Prostate gland (tissue), 2 donors: Measurements from ENCODE around the gene TSEN54. TPM values are rescaled to one million over a fixed set of nuclear protein-coding genes. Genes with fewer than 3 reads are reported as not detected.

Source experiments
- DNase-seq: peaks from one replicate; pipeline ENCODE4 v3.0.0-alpha.2; 2019; ENCODE audit warnings: low spot score
- H3K27ac ChIP-seq, 2 donors: fragments of 200-600 bp; sonication (generic); 2 replicates each; pipeline ENCODE4 v1.5.1; 2017 to 2019
- H3K27me3 ChIP-seq: fragments of 200-600 bp; sonication (generic); replicated peaks from 2 replicates; pipeline ENCODE4 v1.5.1; 2019; ENCODE audit not compliant: insufficient read depth
- H3K36me3 ChIP-seq, 2 donors: fragments of 200-600 bp; sonication (generic); 1 replicate in 1 of 2; 2 replicates in 1 of 2; pipeline versions ENCODE4 v1.5.1 to v1.8.1; 2017 to 2019
- H3K4me1 ChIP-seq: fragments of 200-600 bp; sonication (generic); replicated peaks from 2 replicates; pipeline ENCODE4 v1.5.1; 2019
- H3K4me3 ChIP-seq, 2 donors: fragments of 200-600 bp; sonication (generic); 2 replicates each; pipeline ENCODE4 v1.5.1; 2017 to 2019
- H3K9me3 ChIP-seq: fragments of 200-600 bp; sonication (generic); 2 replicates; pipeline ENCODE4 v1.5.1; 2017
- POLR2A ChIP-seq: fragments of 450-650 bp; IDR thresholded peaks from one replicate; pipeline ENCODE4 v1.6.1; 2016; ENCODE audit warnings: antibody characterized with exemption, mild to moderate bottlenecking
- POLR2AphosphoS5 ChIP-seq: sonication (generic); formaldehyde crosslinking; IDR thresholded peaks from one replicate; pipeline ENCODE4 v1.6.1; 2017; ENCODE audit warnings: antibody characterized with exemption
- WGBS: methylation state at CpG from one replicate; pipeline ENCODE4 v1.1.5; 2018; 5-methylcytosine and 5-hydroxymethylcytosine counted together
- intact Hi-C: fragments of 100-400 bp; cut with DNase I; formaldehyde crosslinking; loops from one replicate; pipeline ENCODE4 v1.14.2; 2022
- total RNA-seq, 2 donors: library from RNA; depleted of rRNA; stranded (reverse); fragments of >200 nt; gene quantifications; one replicate each; pipeline ENCODE4 v1.1.0, GENCODE V29; 2016
- TF ChIP-seq, protein P1 (sequence below), 4 experiments: fragments of 200-600 bp in 2 of 4; fragments of 450-650 bp in 2 of 4; sonication (generic) in 2 of 4; IDR thresholded peaks; 1 replicate in 3 of 4; 2 replicates in 1 of 4; pipeline ENCODE4 v1.5.1; 2016 to 2019; ENCODE audit warnings: antibody characterized with exemption in 4 of 4, mild to moderate bottlenecking in 2 of 4, moderate library complexity in 2 of 4

The TSEN54 gene
- total RNA-seq, 2 donors from 2014 or later = 45.9 to 56.2 TPM

DNA sequence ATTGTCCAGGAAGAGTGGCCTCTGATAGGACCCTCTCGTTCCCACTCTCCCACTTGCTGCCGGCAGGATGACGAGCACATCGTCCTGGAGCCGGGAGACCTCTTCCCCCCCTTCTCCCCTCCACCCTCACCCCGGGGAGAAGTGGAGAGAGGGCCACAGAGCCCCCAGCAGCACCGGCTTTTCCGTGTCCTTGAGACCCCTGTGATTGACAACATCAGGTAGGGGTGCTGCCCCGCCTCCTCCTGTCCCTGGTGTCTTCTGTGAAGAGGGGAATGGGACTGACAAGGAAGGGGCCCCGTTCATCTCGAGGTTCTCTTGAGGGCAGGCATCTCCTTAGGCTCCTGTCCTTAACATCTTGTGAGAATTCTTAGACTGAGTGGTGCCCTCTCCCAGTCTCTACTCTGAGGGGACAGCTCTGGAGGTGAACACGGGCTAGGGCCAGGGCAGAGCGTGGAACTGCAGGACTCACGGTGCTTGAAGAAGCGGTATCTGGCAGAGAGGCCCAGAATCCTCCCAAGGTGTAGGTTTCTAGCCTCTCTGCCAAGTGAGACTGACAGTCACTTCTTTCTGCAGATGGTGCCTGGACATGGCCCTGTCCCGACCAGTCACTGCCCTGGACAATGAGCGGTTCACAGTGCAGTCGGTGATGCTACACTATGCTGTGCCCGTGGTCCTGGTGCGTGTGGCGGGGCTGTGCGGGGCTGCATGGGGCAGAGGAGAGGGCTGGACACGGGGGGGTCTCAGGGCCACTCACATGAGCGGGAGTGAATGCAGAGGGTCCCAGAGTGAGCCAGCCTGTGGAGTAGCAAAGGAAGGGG lies 27.4 kb upstream of the TSEN54 start:
- Histone ChIP-seq H3K27me3 (no peaks in the 10 kb centered on the region), H3K4me3 (no peak overlapping the region), H3K4me1 (no peaks in the 10 kb centered on the region), H3K9me3 (no peaks in the 10 kb centered on the region), H3K27ac (no peak overlapping the region), H3K36me3 (no peaks in the 10 kb centered on the region)
- intact Hi-C loops = no loop called here
- DNase-seq = no peak
- WGBS = 85% methylated on average over 24 of the region's 24 CpGs
- TF ChIP-seq, protein P1, sequence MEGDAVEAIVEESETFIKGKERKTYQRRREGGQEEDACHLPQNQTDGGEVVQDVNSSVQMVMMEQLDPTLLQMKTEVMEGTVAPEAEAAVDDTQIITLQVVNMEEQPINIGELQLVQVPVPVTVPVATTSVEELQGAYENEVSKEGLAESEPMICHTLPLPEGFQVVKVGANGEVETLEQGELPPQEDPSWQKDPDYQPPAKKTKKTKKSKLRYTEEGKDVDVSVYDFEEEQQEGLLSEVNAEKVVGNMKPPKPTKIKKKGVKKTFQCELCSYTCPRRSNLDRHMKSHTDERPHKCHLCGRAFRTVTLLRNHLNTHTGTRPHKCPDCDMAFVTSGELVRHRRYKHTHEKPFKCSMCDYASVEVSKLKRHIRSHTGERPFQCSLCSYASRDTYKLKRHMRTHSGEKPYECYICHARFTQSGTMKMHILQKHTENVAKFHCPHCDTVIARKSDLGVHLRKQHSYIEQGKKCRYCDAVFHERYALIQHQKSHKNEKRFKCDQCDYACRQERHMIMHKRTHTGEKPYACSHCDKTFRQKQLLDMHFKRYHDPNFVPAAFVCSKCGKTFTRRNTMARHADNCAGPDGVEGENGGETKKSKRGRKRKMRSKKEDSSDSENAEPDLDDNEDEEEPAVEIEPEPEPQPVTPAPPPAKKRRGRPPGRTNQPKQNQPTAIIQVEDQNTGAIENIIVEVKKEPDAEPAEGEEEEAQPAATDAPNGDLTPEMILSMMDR (IDR thresholded peaks at IDR 0.05) = no peak
- TF ChIP-seq POLR2AphosphoS5 (no peak), POLR2A (no peak)

DNA sequence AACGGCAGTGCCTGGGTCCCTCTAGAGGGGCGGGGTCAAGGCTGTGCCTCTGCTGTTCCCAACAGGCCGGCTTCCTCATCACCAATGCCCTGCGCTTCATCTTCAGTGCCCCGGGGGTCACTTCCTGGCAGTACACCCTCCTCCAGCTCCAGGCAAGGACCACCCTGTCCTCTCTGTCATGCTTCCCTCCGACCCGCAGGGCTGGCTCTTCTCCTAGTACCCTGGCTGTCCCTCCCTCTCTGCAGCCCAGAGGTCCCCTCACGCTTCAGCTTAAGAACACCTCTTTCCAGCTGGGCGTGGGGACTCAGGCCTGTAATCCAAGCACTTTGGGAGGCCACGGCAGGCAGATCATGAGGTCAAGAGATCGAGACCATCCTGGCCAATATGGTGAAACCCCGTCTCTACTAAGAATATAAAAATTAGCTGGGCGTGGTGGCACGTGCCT lies 26.8 kb upstream of the TSEN54 start:
- H3K36me3 ChIP-seq = peaks cover 0 to 3% of the 10 kb centered on the region in 2 donors
- H3K9me3 ChIP-seq = no peaks in the 10 kb centered on the region
- H3K4me3 ChIP-seq = no peak overlapping the region
- WGBS = 79% methylated on average over 14 of the region's 14 CpGs
- TF ChIP-seq POLR2A = no peak
- H3K4me1 ChIP-seq = no peaks in the 10 kb centered on the region
- DNase-seq = no peak
- H3K27me3 ChIP-seq = no peaks in the 10 kb centered on the region
- intact Hi-C loops = no loop called here
- H3K27ac ChIP-seq = no peak overlapping the region

DNA sequence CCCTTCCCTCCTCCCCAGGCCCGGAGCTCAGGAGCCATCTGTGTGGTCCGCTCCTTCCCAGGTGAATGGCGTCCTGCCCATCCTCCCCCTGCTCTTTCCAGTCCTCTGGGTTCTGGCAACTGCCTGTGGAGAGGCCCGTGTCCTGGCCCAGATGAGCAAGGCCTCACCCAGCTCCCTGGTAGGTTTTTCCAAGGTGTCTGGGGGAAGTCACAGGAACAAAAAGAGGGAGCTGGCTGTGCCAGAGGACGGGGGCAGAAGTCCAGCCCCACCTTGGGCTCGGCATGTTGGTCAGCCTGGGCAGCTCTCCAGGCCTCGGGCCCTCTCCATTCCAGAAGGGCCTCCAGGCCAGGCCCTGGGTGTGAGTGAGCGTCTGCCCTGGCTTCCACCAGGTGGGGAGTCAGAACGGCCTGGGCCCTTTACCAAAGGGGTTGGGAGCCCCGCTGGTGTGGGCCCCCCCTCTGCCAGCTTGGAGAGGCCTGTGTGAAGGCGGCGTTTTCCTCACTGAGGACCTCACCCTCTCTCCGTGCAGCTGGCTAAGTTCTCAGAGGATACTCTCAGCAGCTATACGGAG lies 26.1 kb upstream of the TSEN54 start:
- intact Hi-C loops = no loop called here
- Histone ChIP-seq H3K36me3 (peaks cover 0 to 8% of the 10 kb centered on the region in 2 donors), H3K4me1 (no peaks in the 10 kb centered on the region), H3K4me3 (no peak overlapping the region), H3K27ac (no peak overlapping the region), H3K9me3 (no peaks in the 10 kb centered on the region), H3K27me3 (no peaks in the 10 kb centered on the region)
- DNase-seq = no peak
- WGBS = 51% methylated on average over 14 of the region's 14 CpGs
- TF ChIP-seq, protein P1 (IDR thresholded peaks at IDR 0.05) = no peak
- TF ChIP-seq POLR2A (no peak), POLR2AphosphoS5 (no peak)

DNA sequence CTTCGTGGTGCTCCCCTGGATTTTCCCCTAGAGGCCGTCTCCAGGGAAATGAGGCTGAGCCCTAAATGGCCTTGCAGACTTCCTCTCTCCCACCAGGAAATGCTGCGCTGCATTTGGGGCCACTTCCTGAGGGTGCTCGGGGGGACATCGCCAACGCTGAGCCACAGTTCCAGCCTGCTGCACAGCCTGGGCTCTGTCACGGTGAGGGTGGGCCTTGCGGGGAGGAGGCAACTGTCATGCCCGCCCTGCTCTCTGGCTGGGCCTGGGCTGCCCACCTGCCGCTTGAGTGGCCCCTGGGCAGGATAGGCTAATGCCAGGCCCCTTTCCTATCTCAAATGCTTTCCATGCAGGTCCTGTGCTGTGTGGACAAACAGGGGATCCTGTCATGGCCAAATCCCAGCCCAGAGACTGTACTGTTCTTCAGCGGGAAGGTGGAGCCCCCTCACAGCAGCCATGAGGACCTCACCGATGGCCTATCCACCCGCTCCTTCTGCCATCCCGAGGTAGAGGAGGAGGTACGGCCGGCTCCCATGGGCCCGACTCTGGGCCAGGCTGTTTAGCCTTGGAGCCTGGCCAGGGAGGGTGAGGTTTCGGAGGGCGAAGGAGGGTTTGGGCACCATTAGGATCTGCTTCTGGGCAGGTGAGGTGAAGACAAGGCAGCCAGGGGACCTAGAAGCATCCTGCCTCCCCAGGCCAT lies 25.2 kb upstream of the TSEN54 start:
- Histone ChIP-seq H3K27me3 (no peaks in the 10 kb centered on the region), H3K27ac (no peak overlapping the region), H3K9me3 (no peaks in the 10 kb centered on the region), H3K4me3 (no peak overlapping the region), H3K36me3 (peaks cover under 1 to 8% of the 10 kb centered on the region in 2 donors), H3K4me1 (no peaks in the 10 kb centered on the region)
- no peak for TF ChIP-seq POLR2A
- TF ChIP-seq, protein P1 (IDR thresholded peaks at IDR 0.05) = no peak
- TF ChIP-seq POLR2AphosphoS5 = no peak
- WGBS = 88% methylated on average over 19 of the region's 19 CpGs
- intact Hi-C loops = no loop called here
- DNase-seq = no peak

DNA sequence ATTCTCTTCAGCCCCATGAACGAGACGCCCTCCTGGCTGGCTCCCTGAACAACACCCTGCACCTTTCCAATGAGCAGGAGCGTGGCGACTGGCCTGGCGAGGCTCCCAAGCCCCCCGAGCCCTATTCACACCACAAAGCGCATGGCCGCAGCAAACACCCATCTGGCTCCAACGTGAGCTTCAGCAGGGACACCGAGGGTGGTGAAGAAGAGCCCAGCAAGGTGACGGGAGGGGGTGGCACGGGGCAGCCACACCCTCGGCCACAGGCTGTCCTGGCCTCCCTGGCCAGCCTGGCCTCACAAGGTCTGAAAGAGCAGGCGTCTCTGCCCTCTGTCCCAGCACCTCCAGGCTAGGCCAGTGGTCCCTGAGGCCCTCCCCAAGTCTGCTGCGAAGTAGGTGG lies 24.6 kb upstream of the TSEN54 start:
- intact Hi-C loops = no loop called here
- 86% methylated on average over 14 of the region's 15 CpGs for WGBS
- TF ChIP-seq POLR2A (no peak), POLR2AphosphoS5 (no peak)
- TF ChIP-seq, protein P1 (IDR thresholded peaks at IDR 0.05) = no peak
- no peak for DNase-seq
- Histone ChIP-seq H3K4me1 (no peaks in the 10 kb centered on the region), H3K36me3 (peaks cover 7 to 8% of the 10 kb centered on the region in 2 donors), H3K4me3 (no peak overlapping the region), H3K9me3 (no peaks in the 10 kb centered on the region), H3K27ac (no peak overlapping the region), H3K27me3 (no peaks in the 10 kb centered on the region)
